ENCODE results near the gene NRK.
"Not testable (repeated sequence)": the region's sequence is repeated elsewhere in the genome, so short reads cannot be mapped to it uniquely, and the experiment has no call there.

NRK gene

DNA sequence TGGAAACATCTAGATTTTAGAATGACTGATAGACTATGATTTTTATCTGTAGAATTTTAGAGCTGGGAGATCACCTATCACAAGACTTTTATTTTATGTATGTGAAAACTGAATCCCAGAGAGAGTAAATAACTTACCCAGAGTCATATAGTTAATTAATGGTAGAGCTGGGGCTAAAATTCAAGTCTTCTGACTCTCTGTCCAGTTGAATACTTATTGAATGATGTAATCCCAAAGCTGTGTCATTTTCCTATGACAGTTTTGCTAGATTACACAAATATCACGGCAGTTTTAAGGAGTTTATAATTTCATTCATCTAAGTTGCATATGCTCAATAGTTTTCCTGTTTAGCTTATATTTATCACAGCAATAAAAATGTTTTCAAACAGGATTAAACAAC lies 6.7 kb downstream of the NRK start:
- H3K4me3 Mint-ChIP-seq = no peak overlapping the region
- no peak for DNase-seq
- H3K36me3 Mint-ChIP-seq (ENCODE audit: low read depth) = no peaks in the 10 kb centered on the region
- H3K9me3 Mint-ChIP-seq = peaks cover 11% of the 10 kb centered on the region
- H3K27ac Mint-ChIP-seq = no peak overlapping the region
- TF ChIP-seq, protein P1, sequence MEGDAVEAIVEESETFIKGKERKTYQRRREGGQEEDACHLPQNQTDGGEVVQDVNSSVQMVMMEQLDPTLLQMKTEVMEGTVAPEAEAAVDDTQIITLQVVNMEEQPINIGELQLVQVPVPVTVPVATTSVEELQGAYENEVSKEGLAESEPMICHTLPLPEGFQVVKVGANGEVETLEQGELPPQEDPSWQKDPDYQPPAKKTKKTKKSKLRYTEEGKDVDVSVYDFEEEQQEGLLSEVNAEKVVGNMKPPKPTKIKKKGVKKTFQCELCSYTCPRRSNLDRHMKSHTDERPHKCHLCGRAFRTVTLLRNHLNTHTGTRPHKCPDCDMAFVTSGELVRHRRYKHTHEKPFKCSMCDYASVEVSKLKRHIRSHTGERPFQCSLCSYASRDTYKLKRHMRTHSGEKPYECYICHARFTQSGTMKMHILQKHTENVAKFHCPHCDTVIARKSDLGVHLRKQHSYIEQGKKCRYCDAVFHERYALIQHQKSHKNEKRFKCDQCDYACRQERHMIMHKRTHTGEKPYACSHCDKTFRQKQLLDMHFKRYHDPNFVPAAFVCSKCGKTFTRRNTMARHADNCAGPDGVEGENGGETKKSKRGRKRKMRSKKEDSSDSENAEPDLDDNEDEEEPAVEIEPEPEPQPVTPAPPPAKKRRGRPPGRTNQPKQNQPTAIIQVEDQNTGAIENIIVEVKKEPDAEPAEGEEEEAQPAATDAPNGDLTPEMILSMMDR (IDR thresholded peaks at IDR 0.05) = no peak
- H3K27me3 Mint-ChIP-seq (ENCODE audit: low read depth, poor library complexity) = peaks cover 10% of the 10 kb centered on the region
- no peaks in the 10 kb centered on the region for H3K4me1 Mint-ChIP-seq

DNA sequence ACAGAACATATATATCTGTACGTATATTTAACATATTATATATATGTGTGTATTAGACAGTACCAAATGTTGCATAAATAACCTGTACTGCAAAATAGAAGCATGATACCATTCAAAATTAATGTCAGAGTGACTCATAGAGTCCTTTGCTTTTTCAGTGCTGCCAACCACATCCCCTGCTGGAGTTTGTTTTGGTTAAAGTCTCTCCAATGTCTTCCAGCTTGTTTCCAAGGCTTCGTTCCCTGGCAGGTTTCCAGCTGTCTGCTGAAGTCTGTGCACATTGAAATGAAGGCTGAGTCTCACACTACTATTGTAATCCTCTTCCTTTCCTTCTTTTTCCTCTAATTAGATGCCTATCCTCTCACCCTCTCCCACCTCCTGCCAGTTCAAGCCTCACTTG lies 14.9 kb downstream of the NRK start:
- TF ChIP-seq, protein P1 (IDR thresholded peaks at IDR 0.05) = no peak
- H3K27me3 Mint-ChIP-seq (ENCODE audit: low read depth, poor library complexity) = peaks cover 7% of the 10 kb centered on the region
- peaks cover 13% of the 10 kb centered on the region for H3K4me1 Mint-ChIP-seq
- H3K36me3 Mint-ChIP-seq (ENCODE audit: low read depth) = no peaks in the 10 kb centered on the region
- DNase-seq = no peak
- no peak overlapping the region for H3K4me3 Mint-ChIP-seq
- no peak overlapping the region for H3K27ac Mint-ChIP-seq
- peaks cover 6% of the 10 kb centered on the region for H3K9me3 Mint-ChIP-seq

DNA sequence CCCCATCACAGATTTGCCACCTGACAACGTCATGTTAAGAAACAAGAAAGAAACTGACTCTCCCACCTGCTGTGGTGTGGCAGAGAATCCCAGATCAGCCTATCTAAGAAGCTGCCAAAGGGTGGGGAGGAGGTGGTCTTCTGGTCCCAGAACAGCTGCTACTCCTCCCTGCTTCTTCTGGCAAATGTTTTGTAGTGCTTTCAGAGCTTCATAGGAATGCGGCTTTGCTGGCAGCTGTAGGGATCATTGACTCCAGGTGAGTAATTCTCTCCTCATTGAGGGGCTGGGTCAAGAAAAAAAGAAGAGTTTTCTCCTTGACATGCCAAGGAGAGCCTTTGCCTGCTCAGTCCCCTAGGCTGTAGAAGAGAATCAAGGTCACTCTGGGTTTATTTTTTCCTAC lies 23.3 kb downstream of the NRK start:
- TF ChIP-seq, protein P1 (IDR thresholded peaks at IDR 0.05) = no peak
- DNase-seq = no peak
- peaks cover 17% of the 10 kb centered on the region for H3K4me1 Mint-ChIP-seq
- no peak overlapping the region for H3K27ac Mint-ChIP-seq
- H3K27me3 Mint-ChIP-seq (ENCODE audit: low read depth, poor library complexity) = no peaks in the 10 kb centered on the region
- no peak overlapping the region for H3K4me3 Mint-ChIP-seq
- H3K36me3 Mint-ChIP-seq (ENCODE audit: low read depth) = peaks cover 4% of the 10 kb centered on the region
- H3K9me3 Mint-ChIP-seq = peaks cover 16% of the 10 kb centered on the region

DNA sequence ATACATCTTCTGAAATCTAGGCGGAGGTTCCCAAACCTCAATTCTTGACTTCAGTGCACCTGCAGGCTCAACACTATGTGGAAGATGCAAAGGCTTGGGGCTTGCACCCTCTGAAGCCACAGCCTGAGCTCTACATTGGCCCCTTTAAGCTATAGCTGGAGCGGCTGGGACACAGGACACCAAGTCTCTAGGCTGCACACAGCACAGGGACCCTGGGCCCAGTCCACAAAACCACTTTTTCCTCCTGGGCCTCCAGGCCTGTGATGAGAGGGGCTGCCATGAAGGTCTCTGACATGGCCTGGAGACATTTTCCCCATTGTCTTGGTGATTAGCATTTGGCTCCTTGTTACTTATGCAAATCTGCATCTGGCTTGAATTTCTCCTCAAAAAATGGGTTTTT lies 27.8 kb downstream of the NRK start:
- H3K9me3 Mint-ChIP-seq = peaks cover 25% of the 10 kb centered on the region
- H3K27ac Mint-ChIP-seq; H3K27me3 Mint-ChIP-seq (ENCODE audit: low read depth, poor library complexity); H3K4me1 Mint-ChIP-seq; H3K4me3 Mint-ChIP-seq; H3K36me3 Mint-ChIP-seq (ENCODE audit: low read depth); DNase-seq: not testable (repeated sequence)

DNA sequence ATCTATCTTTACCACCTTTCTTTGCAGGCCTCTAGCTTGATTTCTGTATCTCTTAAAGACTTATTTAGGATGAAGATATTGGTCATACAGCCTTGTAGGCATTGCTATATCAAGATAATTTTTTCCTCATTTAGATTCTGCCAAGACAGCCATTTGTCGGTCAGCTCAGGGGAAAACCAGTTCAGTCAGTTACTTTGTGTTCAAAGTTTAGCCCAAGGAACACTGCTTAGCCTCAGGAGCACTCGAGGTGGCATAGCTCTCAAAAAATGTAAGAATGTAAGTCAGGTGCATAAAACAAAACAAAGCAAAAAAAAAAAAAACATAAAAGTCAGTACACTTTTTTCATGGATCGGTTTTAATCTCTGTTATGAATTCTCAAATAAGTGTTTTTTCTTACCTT lies 43.4 kb downstream of the NRK start:
- Mint-ChIP-seq H3K4me3 (no peak overlapping the region), H3K27ac (no peak overlapping the region), H3K9me3 (no peaks in the 10 kb centered on the region), H3K27me3 (ENCODE audit: low read depth, poor library complexity) (peaks cover 2% of the 10 kb centered on the region), H3K36me3 (ENCODE audit: low read depth) (no peaks in the 10 kb centered on the region), H3K4me1 (peaks cover 19% of the 10 kb centered on the region)
- no peak for DNase-seq
- TF ChIP-seq, protein P1 (IDR thresholded peaks at IDR 0.05) = no peak

DNA sequence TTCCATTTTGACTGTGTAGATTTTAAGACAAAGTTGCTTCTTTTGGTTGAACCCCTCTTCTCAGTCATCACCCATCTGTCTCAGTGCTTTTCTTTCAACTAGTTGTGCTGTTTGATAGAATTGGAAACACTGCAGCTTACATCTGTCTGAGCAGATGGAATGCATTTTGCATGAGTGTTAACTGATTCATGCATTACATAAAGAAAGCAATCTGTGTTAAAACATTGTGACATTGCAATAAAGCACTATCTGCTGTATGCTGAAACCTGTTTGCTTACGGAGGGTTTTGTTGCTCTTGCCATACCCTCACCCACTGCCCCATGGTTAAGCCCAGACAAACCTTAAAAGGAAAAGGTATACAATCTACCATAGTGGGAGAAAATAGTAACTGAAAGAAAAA lies 47.4 kb downstream of the NRK start:
- DNase-seq = no peak
- no peak overlapping the region for H3K27ac Mint-ChIP-seq
- peaks cover 26% of the 10 kb centered on the region for H3K4me1 Mint-ChIP-seq
- peaks cover 6% of the 10 kb centered on the region for H3K27me3 Mint-ChIP-seq (ENCODE audit: low read depth, poor library complexity)
- TF ChIP-seq, protein P1 (IDR thresholded peaks at IDR 0.05) = no peak
- H3K4me3 Mint-ChIP-seq = no peak overlapping the region
- H3K36me3 Mint-ChIP-seq (ENCODE audit: low read depth) = no peaks in the 10 kb centered on the region
- peaks cover 15% of the 10 kb centered on the region for H3K9me3 Mint-ChIP-seq

All from nephron progenitor cell (in vitro differentiated cells).